GM19023 (cell line): ENCODE measurements around the gene HYOU1.
"Not testable (repeated sequence)": the region's sequence is repeated elsewhere in the genome, so short reads cannot be mapped to it uniquely, and the experiment has no call there.

Source experiments
- ATAC-seq: cut with Tn5 transposase; IDR thresholded peaks from one replicate; pipeline ENCODE4 v1.9.1; 2021; ENCODE audit warnings: mild to moderate bottlenecking, moderate library complexity; ENCODE audit not compliant: unreplicated experiment

The HYOU1 gene, protein sequence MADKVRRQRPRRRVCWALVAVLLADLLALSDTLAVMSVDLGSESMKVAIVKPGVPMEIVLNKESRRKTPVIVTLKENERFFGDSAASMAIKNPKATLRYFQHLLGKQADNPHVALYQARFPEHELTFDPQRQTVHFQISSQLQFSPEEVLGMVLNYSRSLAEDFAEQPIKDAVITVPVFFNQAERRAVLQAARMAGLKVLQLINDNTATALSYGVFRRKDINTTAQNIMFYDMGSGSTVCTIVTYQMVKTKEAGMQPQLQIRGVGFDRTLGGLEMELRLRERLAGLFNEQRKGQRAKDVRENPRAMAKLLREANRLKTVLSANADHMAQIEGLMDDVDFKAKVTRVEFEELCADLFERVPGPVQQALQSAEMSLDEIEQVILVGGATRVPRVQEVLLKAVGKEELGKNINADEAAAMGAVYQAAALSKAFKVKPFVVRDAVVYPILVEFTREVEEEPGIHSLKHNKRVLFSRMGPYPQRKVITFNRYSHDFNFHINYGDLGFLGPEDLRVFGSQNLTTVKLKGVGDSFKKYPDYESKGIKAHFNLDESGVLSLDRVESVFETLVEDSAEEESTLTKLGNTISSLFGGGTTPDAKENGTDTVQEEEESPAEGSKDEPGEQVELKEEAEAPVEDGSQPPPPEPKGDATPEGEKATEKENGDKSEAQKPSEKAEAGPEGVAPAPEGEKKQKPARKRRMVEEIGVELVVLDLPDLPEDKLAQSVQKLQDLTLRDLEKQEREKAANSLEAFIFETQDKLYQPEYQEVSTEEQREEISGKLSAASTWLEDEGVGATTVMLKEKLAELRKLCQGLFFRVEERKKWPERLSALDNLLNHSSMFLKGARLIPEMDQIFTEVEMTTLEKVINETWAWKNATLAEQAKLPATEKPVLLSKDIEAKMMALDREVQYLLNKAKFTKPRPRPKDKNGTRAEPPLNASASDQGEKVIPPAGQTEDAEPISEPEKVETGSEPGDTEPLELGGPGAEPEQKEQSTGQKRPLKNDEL

DNA sequence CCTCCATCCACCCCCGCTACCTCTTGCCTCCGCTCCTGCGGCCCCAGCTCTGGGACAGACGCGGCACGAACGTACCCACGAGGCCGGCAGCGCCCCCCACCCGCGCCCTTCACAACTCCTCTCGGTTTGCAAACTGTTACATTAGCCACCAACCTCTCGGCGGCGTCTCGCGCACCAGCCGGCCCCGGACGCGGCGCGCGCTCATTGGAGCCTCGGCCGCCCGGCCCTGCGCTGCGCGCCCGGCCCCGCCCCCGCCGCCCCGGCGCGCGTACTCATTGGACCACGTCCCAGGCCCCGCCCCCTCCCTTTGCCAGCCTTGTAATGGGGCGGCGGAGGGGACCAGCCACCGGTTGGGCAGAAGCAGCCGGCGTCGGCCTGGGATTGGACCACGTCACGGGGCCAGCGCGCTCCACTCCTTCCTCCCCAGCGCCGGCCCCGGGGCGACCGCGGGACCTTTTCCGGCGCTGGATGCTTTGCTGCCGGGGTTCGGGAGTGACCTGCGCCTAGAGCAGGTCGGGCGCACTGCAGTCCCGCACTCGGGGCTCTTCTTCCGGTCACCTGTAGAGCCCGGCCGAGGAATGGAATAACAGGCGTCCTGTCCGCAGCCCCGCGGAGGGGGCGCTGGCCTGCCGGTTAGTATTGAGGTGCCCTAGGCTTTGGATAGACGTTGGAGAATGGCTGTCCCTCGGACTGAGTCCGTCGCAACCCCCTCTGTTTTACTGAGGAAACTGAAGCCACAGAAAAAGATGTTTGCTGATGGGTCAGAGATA lies at the start of gene HYOU1:
TSS of gene HYOU1 (minus strand) at position 206 of the 770 bp plus-strand sequence. CDS start 1,045 bp downstream, outside the sequence.
- ATAC-seq: peak; percentile 89

DNA sequence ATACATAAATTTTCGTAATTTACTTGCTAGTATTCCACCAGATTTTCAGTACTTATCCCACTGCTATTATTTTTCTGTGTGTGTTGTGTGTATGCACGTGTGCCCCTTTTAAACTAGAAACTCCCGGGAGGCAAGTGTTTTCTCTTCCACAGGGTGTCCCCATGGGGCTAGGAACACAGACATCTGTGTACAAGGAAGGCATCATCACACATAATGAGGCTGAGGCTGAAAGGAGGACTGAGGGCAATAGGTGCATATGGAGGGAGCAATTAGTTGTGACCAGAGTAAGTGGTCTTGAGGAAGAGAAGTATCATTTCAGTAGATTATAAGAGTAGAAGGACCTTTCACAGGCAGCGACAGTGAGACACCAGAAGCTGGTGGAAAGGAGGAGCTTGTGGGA lies 46.8 kb upstream of the HYOU1 start:
- ATAC-seq: no peak

DNA sequence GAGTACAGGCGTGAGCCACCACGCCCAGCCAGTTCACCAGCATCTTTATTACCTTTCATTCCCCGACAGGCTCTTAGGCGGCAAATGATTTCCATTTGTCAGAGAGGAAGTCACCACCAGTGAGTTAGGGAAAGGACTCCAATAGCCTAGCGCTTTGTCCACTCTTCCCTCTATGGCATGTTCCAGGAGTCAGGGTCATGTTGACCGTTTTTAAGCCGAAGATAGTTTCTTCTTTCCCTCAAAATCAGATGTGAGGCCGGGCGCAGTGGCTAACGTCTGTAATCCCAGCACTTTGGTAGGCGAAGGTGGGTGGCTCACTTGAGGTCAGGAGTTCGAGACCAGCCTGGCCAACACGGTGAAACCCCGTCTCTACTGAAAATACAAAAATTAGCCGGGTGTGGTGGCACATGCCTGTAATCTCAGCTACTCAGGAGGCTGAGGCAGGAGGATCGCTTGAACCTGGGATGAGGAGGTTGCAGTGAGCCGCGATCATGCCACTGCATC lies 46.2 kb upstream of the HYOU1 start:
- ATAC-seq: not testable (repeated sequence)

GRCh38 chr11:119101759-119102423 lies 44.9 kb upstream of the HYOU1 start, which contains the start of gene DPAGT1:
TSS of gene DPAGT1 (minus strand) at chr11:119101853. CDS start at chr11:119101655, 198 bp downstream.
- peak; percentile 85 for ATAC-seq

DNA sequence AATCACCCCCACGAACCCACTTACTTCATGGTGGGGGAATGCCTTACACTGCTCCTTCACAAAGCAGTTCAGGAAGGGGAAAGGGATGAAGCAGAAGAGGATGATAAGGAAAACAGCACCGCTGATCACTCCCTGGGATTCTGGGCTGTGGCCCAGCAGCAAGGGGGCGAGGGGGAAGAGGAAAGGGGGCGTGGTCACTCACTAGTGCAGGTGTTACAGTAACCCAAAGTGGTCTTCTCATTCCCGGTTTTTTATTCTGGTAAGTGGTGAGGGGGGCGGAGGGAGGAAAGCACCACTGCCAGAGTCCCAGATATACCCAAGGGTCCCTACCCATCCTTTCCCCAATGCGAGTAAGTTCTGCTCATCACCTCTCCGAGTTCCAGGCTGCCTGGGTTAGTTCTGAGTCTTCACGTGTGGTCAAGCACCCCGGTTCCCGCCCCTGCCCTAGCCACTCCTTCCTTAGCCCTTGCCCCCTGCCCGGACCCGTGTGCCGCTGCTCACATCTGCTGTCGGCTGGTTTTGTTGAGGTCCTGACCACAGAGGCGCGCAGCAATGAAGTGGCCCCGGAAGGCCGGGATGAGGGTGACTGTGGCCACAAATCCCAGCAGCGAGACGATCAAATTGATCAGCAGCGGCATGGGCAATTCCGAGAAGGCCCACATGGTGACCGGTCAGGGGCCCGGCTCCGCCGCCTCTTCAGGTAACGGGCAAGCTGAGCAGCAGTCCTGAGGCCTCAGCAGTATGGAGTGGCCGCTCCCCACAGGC lies 44.2 kb upstream of the HYOU1 start:
- peak; percentile 23 for ATAC-seq

- ATAC-seq: no peak
These were observed 43.4 kb upstream of the HYOU1 start for GRCh38 chr11:119100246-119100970.

GRCh38 chr11:119099711-119100110 lies 42.7 kb upstream of the HYOU1 start:
- no peak for ATAC-seq

DNA sequence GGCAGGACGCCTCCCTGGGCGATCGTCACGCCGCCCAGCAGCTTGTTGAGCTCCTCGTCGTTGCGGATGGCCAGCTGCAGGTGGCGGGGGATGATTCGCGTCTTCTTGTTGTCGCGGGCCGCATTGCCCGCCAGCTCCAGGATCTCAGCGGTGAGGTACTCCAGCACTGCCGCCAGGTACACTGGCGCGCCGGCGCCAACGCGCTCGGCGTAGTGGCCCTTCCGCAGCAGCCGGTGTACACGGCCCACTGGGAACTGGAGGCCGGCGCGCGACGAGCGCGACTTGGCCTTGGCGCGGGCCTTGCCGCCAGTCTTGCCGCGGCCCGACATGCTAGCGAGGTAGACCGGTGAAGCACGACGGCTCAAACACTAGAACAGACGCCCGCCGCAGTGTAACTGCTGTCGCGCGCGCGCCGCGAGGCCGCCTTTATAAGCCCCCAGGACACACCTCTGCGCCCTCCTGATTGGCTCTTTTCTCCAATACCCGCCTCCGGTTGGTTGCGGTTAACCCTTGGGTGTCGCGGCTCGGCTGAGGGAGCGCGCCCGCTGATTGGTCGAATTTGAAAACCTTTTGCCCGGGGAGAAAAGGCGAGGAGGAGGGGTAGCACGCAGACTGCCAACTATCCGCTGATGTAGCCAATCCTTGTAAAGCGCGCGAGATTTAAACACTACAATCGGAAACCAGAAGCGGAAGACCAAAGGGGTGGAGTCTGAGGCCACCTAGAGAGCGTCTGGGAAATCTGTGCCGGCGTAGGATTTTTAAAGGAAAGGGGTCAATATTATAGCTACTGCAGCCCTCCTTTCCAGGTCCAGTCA lies 38.3 kb upstream of the HYOU1 start:
- peak; percentile 85 for ATAC-seq

DNA sequence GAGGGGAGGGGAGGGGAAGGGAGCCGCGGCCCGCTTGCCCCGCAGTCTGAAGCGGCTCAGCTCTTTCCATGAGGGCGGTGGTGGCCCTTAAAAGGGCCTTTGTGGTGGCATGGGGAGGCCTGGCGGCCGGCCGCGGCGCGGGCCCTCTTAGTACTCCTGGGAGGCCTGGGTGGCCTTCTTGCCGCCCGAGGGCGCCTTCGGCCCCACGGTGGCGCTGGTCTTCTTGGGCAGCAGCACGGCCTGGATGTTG lies 37.7 kb upstream of the HYOU1 start:
- peak; percentile 45 for ATAC-seq

DNA sequence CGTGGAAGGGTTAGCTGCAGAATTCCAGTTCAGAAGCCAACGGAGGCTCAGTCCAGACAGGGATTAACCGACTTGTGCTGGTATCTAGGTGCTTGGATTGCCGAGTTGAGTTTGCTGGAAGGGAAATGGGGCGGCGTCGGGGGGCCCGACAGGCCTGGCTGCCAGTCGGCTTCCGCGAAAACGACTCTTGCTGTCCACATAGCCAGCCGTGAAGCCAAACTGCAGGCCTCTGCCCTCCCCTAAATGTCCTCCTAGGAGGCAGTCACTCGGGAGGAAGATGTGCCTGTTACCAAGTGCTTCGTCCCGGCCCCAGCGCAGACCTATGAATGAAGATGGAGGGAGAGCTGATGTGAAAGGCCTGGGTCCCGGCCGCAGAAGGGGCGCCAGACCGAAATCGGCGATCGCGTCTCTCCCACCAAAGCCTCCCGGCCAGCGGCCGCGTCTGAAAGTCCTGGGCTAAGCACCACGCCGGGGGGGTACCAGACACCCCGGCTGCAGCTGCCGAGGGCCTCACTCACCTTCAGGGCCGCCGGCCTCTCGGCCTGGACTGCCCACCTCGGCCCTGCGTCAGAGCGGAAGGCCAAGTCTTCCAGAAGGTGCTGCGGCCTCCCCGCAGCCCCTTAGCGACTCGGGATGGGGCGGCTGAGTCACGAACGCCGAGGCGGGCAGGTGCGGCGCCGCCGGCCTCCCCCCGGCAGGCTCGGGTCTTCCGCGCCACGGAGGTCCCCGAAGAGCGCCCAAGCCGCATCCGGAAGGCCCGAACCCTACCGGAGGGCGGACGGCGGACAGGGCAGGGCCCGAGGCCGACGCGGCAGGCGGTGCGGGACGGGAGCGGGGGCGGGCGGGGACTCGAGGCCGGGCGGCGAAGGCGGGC lies 37.2 kb upstream of the HYOU1 start:
- ATAC-seq: peak; percentile 9

GRCh38 chr11:119092880-119093842 lies 36.2 kb upstream of the HYOU1 start:
- ATAC-seq: no peak

- no peak for ATAC-seq
These were observed 35.2 kb upstream of the HYOU1 start for GRCh38 chr11:119091966-119092879.

GRCh38 chr11:119091178-119091577 lies 34.2 kb upstream of the HYOU1 start:
- no peak for ATAC-seq

DNA sequence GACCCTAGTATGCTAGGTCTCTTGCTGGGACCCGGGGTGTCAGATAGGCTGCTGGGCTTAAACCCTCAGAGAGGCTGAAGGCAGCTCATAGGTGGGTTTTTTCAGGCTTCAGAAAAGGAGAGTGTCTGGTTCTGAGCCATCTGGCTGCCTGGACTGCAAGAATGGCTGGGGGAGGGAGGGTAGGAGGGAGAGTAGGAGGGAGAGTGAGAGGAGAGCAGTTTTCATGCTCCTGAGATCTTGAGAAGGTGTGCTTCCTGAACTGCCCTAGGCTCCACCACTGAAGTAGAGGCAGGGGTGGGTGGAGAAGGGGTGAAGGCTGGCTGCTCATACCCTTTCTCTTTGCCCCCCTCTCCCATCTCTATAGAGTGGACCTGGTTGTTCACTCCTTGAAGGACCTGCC lies 32.3 kb upstream of the HYOU1 start:
- no peak for ATAC-seq

GRCh38 chr11:119088406-119088805 lies 31.4 kb upstream of the HYOU1 start:
- ATAC-seq: no peak
